CD4-positive, alpha-beta T cell treated with Interleukin-6 at 100 ng/mL for 8 hours (primary cell): ENCODE measurements around the gene LPP.

ENCODE experiments used
- DNase-seq: peaks from one replicate; pipeline ENCODE4 v3.0.0-alpha.2; 2020; ENCODE audit warnings: mixed read lengths, low spot score

The LPP gene

DNA sequence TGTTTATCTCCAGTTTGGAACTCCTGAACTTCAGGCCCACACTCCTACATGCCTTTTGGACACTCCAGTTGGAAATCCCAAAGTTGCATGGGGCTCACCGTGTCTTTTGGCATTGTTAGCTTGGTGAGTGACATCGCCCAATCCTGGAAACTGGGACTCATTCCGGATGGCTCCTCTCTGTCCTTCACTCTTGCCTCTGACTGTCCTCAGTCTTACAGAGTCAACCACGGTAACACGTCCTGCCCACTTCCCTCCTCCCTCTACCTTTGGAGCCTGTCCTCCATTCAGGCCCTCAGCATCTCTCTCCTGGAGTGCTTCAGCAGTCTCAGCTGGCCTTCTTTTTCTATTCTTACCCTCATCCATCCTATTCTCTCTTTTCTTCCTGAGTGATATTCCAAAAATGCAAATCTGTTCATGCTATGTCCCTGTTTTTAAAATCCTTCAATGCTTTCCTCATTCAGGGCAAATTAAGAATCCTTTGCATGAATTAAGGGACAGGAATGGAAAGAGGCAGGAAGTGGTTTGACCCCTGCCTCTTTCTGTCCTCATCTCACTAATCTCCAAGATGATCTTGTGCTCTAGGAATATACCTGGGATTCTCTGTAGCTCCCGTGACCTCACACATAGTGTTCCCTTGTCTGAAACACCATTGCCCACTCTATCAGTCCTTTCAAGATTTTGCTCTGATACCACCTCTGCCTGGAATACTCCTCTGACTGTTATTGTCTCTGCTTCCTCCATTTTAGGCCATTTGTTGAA is 42.5 kb downstream of the LPP start:
- DNase-seq: no peak

DNA sequence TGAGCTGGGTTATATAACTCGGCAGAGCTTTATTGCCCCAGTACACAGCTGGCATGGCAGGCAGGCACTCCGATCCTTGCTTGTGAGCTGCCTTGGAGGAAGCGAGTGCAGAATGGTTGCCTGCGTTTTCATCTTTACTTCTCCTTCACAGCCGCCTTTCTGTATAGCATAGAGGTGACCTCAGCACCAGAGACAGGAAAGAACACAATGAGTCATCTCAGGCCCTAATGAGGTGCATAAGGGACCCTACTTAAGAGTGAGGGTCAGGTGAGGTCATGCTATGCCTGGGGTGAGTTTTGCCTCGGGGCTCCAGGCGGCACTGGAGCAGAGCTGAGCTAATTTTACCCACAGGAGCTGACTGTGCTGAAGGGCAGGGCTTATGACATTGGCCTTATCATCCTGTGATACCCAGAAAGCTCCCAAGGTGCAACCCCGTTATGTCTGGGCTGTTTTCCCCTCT is 43.5 kb downstream of the LPP start:
- no peak for DNase-seq

DNA sequence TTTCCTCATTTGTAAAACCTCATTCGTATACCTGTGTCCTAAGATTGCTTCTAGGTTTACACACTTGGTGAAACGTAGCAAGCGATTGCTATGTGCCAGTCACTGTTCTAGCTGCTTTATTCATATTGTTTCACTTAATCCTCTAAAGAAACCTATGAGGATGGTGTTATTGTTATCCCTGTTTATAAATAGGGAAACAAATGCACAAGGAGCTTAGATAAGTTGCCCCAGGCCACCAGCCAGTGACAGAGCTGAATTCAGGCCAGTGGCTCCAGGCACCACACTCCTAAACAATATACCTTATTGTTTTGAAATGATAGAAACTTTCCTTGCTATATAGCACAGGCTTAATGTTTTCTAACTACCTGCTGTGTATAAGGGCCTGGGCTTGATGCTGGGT is 44.0 kb downstream of the LPP start:
- DNase-seq: no peak

DNA sequence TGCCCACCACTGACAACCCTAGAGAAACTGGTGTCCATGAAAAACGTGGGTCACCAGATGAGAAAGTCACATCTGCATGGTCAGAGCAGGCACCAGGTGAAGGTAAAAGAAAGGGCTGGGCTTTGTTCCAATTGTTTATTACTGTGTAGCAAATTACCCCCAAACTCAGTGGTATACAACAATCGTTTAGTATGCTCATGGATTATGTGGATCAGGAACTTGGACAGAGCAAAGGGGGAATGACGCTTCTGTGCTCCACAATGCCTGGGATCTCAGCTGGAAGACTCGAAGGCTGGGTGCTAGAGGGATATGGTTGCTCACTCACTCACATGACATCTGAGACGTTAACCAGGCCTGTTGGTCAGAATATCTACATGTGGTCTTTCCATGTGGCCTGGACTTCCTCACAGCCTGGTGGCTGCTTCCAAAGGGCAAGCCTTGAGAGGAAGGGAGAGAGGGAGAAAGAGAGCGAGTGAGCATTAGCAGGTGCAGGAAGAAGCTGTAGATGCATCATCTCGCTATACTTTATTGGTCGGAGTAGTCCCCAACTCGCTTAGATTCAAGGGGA is 44.9 kb downstream of the LPP start:
- no peak for DNase-seq

DNA sequence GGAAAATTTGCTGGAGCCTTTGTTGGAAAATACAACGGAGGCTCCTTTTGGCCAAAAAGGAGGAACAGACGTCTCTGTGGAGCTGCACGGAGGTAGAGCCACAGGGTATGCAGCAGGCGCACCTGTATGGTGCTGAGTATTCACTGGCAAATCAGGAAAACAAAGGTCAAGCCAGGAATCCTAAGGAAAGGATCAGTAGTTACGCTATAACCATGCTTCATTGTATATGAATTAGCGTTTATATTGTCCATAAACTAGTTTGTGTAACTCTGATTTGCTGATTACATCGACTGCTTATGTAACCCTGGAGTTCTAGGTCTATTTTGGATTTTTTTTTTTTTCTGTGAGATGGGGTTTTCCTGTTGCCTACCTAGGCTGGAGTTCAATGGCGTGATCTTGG is 45.4 kb downstream of the LPP start:
- DNase-seq: no peak

DNA sequence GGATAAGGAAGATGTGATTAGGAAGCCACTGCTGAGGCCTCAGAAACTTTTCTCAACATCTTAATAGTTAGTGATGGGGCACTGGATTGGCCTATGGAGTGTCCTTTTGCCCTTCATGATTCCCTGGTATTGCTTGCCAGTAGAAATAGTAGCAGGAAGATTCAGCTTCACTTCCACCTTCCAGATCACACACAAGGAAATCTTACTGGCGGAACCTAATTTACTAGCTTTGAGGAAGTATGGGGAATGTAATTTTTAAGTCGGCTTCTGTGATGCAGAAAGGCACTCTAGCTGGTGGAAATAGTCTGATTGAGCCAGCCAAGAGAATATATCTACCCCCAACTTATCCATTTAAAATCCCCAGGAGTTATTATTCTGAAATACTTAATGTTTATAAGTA is 46.5 kb downstream of the LPP start:
- DNase-seq: no peak

DNA sequence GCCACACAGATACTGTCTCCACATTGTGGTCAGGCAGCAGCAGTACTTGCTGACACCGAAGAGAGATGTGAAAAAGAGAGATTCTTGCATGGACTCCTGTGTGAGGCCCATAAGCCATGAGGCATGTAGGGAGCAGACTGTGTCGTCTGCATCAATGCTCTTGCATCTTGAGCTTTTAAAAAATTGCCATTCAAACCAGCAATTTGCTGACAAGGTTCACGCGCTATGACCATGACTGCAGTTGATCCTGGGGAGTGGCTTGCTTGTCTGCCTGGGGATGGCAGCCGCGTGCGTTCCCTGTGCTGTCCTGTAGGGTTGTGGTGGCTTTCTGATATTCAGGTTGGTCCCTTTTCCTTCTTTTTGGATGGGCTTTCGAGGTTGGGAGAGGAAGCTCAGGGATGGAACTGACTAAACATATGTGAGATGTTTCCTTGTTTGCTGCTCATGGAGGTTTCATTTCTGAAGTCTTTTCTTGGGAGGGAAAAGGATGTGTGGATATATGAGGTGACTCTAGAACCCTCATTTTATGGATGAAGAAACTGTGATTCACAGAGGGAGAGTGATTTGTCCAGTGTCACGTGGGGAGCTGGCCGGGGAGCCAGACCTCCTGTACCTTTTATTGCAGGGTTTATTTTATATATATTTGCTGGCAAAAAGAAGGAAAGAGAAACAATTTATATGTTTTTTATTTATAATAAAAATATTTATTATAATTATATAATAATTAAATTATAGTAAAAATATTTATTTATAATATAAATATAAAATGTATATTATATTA is 48.6 kb downstream of the LPP start:
- no peak for DNase-seq

DNA sequence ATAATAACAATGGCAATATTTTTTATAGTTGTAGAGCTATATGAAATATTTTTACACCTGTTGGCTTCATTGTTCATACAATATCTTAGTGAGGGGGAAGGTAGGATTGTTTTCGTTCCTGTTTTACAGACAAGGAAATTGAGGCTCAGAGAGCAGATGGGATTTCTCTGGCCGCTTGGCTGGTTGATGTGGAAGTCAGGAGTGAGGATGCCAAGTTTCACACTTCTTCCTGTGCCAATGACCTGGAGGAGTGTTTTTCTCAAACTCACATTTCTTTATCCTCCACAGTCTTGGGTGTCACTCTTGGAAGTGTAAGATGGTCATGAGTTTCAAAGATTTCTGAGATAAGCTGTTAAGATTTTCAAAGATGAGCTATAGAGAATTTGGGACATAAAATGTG is 50.6 kb downstream of the LPP start:
- DNase-seq: no peak

DNA sequence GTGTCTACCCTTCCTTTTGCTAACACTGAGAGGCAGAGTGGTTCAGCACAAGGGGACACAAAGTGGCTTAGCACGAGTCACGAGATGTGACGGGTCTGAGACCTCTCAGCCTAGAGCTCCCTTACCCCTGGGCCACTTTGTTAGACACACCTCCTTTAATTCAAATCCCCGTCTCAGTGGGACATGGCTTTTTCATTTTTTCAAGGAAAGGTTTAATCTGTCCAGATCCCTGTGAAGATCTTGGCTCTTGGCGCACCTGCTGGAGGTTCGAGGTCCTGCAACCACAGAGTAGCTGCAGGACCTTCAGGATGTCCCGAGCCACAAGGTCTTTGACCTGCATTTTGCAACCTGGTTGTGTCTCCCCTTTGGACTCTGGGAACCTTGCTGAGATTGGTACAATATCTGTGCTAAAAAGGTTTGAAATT is 52.0 kb downstream of the LPP start:
- no peak for DNase-seq

DNA sequence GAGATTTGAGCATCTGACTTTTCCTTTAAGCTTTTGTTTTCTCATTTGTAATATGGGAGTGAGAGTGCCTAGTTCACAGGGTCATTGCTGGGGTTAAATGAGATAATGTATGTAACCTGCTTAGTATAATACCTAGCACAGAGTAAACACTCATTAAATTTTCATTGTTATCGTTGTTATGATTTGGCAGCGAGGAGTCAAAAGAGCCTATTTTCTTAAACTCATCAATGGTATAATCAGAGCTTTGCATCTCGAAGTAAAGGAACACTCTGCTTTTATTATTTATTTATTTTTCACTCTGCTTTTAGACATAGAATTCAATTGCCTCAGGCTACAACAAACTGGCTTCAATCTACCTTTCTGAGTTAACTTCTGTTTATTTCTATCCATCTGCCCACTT is 52.8 kb downstream of the LPP start:
- DNase-seq: no peak

DNA sequence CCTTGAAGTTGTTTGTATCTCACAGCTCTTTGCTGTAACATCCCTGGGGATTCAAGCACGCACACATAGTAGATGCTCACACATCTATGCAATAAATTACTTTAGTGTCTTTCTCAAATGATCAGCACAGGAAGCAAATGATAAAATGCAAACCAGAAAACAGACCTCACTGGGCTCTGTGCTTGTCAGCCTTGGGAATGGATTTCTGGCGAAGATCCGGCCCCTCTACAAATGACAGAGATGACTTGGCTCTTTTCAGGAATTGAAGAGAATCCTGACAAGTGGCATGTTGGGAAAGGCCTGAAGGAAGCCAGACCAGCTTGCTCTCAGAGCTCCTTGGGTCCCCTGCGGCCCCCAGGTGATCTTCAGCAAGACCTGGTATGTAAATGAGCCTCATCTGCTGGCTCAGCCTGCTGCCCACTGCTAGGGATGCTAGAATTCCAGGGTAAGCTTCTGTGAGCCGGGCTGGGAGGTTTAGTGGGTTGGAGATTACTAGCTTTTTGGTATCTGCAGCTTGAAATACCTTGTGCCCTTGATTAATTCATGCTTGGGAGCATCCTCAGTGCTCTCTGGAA is 54.1 kb downstream of the LPP start:
- no peak for DNase-seq

DNA sequence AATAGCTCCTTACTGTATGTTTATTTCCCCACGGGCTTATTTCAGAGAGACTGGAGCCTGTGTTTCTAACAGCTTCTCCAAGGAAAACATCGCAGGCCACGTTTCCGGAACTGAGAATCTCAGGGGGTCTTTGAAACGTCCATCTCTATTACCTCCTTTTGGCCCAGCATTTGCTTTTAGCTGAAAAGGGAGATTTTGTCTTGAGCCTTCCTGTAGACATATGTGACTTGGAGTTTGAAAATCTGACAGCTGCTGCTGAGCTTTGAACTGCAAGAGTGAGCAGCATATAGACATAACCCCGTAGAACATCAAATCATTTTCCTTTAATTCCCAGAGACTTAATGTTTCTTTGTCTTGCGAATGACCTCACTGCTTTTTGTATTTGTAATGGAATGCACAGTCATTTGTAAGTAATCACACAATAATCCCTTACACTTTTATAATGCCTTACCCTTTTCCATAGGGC is 54.6 kb downstream of the LPP start:
- DNase-seq: no peak

DNA sequence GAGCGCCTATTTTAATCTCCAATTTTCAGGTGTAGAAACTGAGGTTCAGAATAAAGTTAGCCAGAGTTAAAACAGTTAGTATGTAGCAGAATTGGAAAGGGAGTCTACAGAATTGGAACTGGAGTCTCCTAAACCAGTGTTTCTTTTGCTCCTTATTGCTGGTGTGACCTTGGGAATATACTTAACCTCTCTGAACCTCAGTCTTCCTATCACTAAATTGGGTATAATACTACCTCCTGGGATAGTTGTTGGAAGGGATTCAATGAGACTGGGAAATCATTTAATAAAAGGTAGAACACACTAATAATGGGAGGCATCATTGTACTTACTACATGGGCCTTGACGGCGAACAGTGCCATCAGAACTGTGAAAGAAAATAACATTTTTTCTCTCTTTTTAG is 55.1 kb downstream of the LPP start:
- DNase-seq: no peak

DNA sequence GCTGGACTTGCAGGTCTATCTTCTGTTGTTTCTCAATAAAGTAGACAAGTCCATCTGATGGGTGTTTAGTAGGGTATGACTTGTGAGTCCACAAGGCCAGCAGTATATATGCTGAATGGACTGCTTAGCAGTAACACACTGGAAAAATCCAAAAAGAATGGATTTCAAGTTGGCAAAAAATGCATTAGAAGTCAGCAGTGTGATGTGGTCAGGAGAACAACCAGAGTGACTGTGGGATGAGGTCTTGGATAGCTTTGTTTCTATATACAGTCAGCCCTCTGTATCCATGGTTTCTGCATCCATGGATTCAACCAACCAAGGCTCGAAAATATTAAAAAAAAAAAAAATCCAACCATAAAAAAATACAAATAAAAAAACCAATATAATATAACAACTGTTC is 55.8 kb downstream of the LPP start:
- DNase-seq: no peak

DNA sequence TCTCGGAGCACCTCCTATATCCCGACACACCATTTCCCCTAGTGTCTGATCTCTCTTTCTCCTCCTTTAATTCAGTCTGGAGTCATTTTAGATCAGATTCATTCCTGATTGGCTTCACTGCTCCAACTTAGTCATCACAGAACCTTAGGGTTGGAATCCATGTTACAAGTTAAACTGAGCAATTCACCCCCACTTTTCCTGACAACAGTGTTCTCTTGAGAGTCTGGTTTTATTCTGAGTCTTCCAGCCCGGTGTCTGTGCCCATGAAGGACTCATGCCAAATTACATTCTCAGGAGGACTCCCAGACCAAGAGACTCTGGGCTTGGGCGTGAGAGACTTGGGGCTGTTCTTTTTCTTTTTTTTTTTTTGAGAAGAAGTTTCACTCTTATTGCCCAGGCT is 57.5 kb downstream of the LPP start:
- no peak for DNase-seq

DNA sequence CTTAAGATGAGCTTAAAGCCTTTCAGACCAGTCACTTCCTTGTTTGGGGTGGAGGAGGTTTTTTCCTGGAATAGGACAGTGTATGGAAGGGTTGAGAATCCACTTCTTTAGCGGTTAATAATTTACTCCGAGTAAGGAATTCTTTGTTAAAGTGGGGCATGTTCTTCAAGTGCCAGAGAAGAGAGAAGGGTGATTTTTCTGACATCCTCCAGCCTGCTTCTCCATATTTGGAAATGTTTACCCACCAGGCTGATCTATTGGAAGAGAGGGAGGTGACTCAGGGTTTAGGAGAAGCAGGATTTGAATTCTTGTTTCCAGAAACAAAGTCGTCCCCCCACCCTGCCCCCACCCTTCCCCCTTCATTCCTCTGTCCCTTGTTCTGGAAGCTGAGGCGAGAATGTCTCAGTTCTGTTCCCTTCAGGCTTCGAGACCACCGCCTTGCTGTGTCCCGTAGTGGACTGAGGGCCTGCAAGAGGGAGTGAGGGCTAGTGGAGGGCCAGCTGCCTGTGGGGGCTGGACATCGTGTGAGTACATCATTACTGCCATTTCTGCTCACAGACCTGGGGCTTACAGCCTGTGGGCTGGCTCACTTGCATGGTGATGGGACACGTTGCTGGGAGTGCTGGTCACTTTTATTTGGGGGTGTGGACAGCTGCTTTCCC is 58.5 kb downstream of the LPP start:
- no peak for DNase-seq

DNA sequence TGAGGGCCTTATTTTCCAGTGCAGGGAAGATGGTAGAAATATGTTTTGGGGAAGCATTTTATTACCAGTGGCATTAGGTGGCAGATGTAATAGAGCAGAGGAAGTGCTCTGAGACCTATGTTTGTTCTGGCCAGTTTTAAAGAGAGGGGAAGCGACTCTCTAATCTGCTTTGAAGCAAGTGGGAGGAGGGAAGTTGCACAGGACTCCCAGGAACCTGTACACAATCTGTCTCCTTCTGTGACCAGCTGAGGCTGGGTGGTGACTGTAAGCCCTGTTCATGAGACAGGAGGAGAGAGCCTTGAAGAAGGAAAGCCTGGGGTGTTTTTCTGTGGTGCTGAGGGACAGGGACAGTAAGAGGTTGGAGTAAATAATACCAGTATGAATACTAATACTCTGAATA is 60.5 kb downstream of the LPP start:
- DNase-seq: no peak

DNA sequence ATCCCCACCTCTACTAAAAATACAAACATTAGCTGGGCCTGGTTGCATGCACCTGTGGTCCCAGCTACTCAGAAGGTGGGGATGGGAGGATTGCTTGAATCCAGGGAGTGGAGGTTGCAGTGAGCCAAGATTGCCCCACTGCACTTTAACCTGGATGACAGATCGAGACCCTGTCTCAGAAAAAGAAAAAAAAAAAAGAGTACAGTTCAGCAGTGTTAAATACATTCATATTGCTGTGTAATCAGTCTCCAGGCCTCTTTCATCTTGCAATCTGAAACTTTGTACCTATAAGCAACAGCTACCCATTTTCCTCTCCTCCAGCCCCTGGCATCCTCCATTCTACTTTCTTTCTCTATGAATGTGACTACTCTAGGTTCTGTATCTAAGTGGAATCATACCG is 61.2 kb downstream of the LPP start:
- DNase-seq: no peak

DNA sequence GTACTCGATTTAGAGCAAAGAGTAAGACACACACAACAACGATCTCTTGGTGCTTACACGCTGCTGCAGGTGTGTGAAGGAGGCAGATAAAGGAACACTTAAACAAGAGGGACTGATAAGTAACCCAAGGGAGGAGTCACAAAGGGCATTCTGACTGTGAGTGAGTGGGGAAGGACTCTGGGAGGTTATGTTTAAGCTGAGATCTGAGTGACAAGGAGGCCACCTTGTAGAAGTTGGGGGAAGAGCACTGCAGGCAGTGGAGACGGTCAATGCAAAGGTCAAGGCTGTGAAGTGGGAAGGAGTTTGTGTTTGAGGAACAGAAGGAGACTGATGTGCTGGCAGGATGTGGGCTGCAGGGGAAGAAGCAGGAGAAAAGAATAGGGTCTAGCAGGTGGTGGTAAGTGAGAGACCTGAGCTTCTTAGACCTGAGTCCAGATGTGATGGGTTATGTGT is 63.1 kb downstream of the LPP start:
- DNase-seq: no peak

DNA sequence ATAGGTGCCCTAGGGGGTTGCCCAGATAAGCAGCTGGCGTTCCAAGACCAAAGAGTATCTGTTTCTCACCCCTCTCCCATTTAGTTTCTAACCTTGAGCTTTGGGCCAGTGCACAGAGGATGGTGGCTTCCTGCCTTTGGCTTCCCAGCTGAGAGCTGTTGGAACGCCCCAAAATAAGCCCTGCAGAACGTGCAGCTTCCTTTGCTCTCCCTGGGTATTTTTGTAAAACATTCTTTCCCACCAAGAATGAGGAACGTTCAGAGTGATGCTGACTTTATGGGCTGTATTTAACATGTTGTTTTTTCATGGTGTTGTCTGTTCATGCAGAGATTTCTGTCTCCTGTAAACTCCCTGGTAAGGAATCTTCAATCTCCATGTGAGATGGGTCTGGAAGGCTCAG is 63.8 kb downstream of the LPP start:
- DNase-seq: no peak

DNA sequence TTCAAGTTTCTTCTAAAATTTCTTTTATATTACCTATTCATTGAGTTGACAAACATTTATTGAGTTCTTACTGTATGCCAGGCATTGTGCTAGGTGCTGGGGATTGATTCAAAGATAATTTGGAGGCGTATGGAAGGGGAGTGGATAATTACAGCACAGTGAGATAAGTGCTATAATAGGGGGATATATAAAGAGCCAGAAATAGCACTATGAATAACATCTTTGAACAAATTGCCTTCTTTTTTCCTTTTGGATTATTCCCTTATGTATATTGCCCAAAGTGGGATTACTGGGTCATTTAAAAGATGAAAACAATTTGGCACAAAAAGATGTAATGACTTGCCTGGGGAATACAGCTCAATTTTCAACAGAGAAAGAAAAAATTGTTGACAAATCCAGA is 64.6 kb downstream of the LPP start:
- no peak for DNase-seq

DNA sequence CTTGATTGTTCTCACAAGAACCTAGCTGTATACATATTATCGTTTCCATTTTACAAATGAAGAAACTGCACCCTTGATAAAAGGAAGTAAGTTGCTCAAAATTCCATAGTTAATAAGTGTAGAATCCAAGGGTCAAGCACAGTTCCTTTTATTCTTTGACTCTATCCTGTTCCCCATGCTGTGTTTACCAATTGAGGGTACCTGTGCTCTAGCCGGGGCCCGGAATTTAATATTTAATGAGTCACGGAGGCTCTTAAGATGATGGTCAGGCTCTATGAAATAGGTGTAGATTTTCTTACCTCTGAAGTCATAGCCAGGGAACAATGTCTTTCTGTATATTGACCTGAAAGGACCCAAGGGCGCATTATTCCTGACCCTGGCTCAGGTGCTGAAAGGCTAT is 65.2 kb downstream of the LPP start:
- no peak for DNase-seq
